Muscle of leg (tissue), 16 donors: ENCODE measurements around the gene TDP1. TPM values are rescaled to one million over a fixed set of nuclear protein-coding genes. Genes with fewer than 3 reads are reported as not detected.
A peak's percentile ranks its signal among the peaks of the same experiment; 100 is the strongest.

Experiments
- DNase-seq: peaks from one replicate; pipeline ENCODE4 v3.0.0; 2013
- H3K27ac ChIP-seq: one replicate; pipeline ENCODE4 v1.5.1; 2013; ENCODE audit warnings: mild to moderate bottlenecking, low read length, control low read depth
- H3K27me3 ChIP-seq: one replicate; pipeline ENCODE4 v1.6.1; 2013; ENCODE audit warnings: low read length; ENCODE audit not compliant: control insufficient read depth, insufficient read depth
- H3K36me3 ChIP-seq: one replicate; pipeline ENCODE4 v1.6.1; 2013; ENCODE audit warnings: low read length; ENCODE audit not compliant: control insufficient read depth, insufficient read depth
- H3K4me1 ChIP-seq: one replicate; pipeline ENCODE4 v1.6.1; 2013; ENCODE audit warnings: low read length; ENCODE audit not compliant: control insufficient read depth, insufficient read depth
- H3K4me3 ChIP-seq: one replicate; pipeline ENCODE4 v1.5.1; 2013; ENCODE audit warnings: low read length, control low read depth
- H3K9me3 ChIP-seq: replicated peaks from 2 replicates; pipeline ENCODE4 v1.6.1; 2013; ENCODE audit warnings: low read depth, low read length; ENCODE audit not compliant: control insufficient read depth
- WGBS: methylation state at CpG from one replicate; pipeline ENCODE4 v1.1.5; 2013; ENCODE audit warnings: missing lambda C conversion rate; ENCODE audit not compliant: insufficient coverage; 5-methylcytosine and 5-hydroxymethylcytosine counted together
- long read RNA-seq, 11 donors: transcript quantifications; one replicate each; lab custom pipeline, GENCODE V29; 2026
- polyA plus RNA-seq, 8 donors: library from polyadenylated mRNA; unstranded; fragments of 120-200 nt; gene quantifications; one replicate each; pipeline versions ENCODE4 v1.2.1 to v1.2.3, GENCODE V29; 2013; ENCODE audit warnings: inconsistent platforms in 1 of 8, low replicate concordance in 1 of 8; ENCODE audit not compliant: insufficient read length in 8 of 8, insufficient read depth in 1 of 8
- total RNA-seq: library from RNA; stranded (reverse); fragments of 120-200 nt; gene quantifications from one replicate; pipeline ENCODE4 v1.2.4, GENCODE V29; 2013

Gene TDP1
- total RNA-seq, result 12.9 TPM
- polyA plus RNA-seq, result 10 to 100 TPM in 5 of 8 donors, 1 to 10 TPM in 3; 9.4 to 13.1 (median 10.3) TPM
- long read RNA-seq, donor 1, result 0 reads
- long read RNA-seq, donor 2, result 0 reads
- long read RNA-seq, donor 3, partial matches to known transcripts, result 5 of 6 reads
- long read RNA-seq, donor 3, other reads (novel, unspliced or antisense), result 0 of 6 reads
- long read RNA-seq, donor 4, partial matches to known transcripts, result 0 of 2 reads
- long read RNA-seq, donor 4, other reads (novel, unspliced or antisense), result 0 of 2 reads
- long read RNA-seq, donor 5, partial matches to known transcripts, result 0 of 2 reads
- long read RNA-seq, donor 5, other reads (novel, unspliced or antisense), result 0 of 2 reads
- long read RNA-seq, donor 6, partial matches to known transcripts, result 0 of 1 reads
- long read RNA-seq, donor 6, other reads (novel, unspliced or antisense), result 0 of 1 reads
- long read RNA-seq, donor 7, partial matches to known transcripts, result 0 of 1 reads
- long read RNA-seq, donor 7, other reads (novel, unspliced or antisense), result 0 of 1 reads
- long read RNA-seq, donor 8, result 0 reads
- long read RNA-seq, donor 9, result 0 reads
- long read RNA-seq, donor 10, partial matches to known transcripts, result 0 of 1 reads
- long read RNA-seq, donor 10, other reads (novel, unspliced or antisense), result 0 of 1 reads
- long read RNA-seq, donor 11, partial matches to known transcripts, result 0 of 1 reads
- long read RNA-seq, donor 11, other reads (novel, unspliced or antisense), result 0 of 1 reads

GRCh38 chr14:89955745-89956660 lies at the start of gene TDP1:
Gene TDP1, plus strand, starts transcription at chr14:89955927. Its CDS starts 7,188 bp downstream, at chr14:89963115.
- Histone ChIP-seq H3K27ac (peak within 1 kb of the TSS; percentile 96), H3K4me1 (peaks cover 14% of the 10 kb centered on the region), H3K9me3 (no peaks in the 10 kb centered on the region), H3K4me3 (peak within 1 kb of the TSS; percentile 77), H3K27me3 (no peaks in the 10 kb centered on the region), H3K36me3 (peaks cover 22% of the 10 kb centered on the region)
- DNase-seq, result peak; percentile 99
- under 1% methylated on average over 84 of the region's 84 CpGs for WGBS

- no peaks in the 10 kb centered on the region for H3K27me3 ChIP-seq
- no peak overlapping the region for H3K27ac ChIP-seq
- no peak overlapping the region for H3K4me3 ChIP-seq
- no peaks in the 10 kb centered on the region for H3K9me3 ChIP-seq
- no peaks in the 10 kb centered on the region for H3K36me3 ChIP-seq
- peaks cover 2% of the 10 kb centered on the region for H3K4me1 ChIP-seq
- DNase-seq, result no peak
These were observed 49.7 kb upstream of the TDP1 start for GRCh38 chr14:89906000-89906399.

- DNase-seq, result no peak
- Histone ChIP-seq H3K4me3 (no peak overlapping the region), H3K9me3 (no peaks in the 10 kb centered on the region), H3K36me3 (no peaks in the 10 kb centered on the region), H3K27ac (no peak overlapping the region), H3K27me3 (no peaks in the 10 kb centered on the region), H3K4me1 (peaks cover 12% of the 10 kb centered on the region)
- WGBS, result 92% methylated on average over 2 of the region's 4 CpGs
These were observed 48.1 kb upstream of the TDP1 start for GRCh38 chr14:89907655-89908054.

GRCh38 chr14:89908712-89909450 lies 46.8 kb upstream of the TDP1 start:
- Histone ChIP-seq H3K4me1 (peaks cover 17% of the 10 kb centered on the region), H3K4me3 (no peak overlapping the region), H3K27ac (no peak overlapping the region), H3K36me3 (no peaks in the 10 kb centered on the region), H3K9me3 (no peaks in the 10 kb centered on the region), H3K27me3 (no peaks in the 10 kb centered on the region)
- WGBS, result 82% methylated on average over 8 of the region's 9 CpGs
- DNase-seq, result no peak

GRCh38 chr14:89909586-89909985 lies 46.1 kb upstream of the TDP1 start:
- peaks cover 17% of the 10 kb centered on the region for H3K4me1 ChIP-seq
- no peak for DNase-seq
- H3K27me3 ChIP-seq, result no peaks in the 10 kb centered on the region
- WGBS, result 82% methylated on average over 5 of the region's 9 CpGs
- H3K9me3 ChIP-seq, result no peaks in the 10 kb centered on the region
- no peaks in the 10 kb centered on the region for H3K36me3 ChIP-seq
- H3K4me3 ChIP-seq, result no peak overlapping the region
- no peak overlapping the region for H3K27ac ChIP-seq

- WGBS, result no CpG with 5 or more reads among the region's 5 CpGs
- Histone ChIP-seq H3K36me3 (no peaks in the 10 kb centered on the region), H3K4me1 (peaks cover 17% of the 10 kb centered on the region), H3K27me3 (no peaks in the 10 kb centered on the region), H3K9me3 (no peaks in the 10 kb centered on the region), H3K27ac (peak overlapping the region; percentile 87), H3K4me3 (no peak overlapping the region)
- DNase-seq, result no peak
These were observed 45.1 kb upstream of the TDP1 start for GRCh38 chr14:89910691-89911009.

- Histone ChIP-seq H3K27me3 (no peaks in the 10 kb centered on the region), H3K27ac (peak overlapping the region; percentile 87), H3K4me1 (peaks cover 17% of the 10 kb centered on the region), H3K36me3 (no peaks in the 10 kb centered on the region), H3K9me3 (no peaks in the 10 kb centered on the region), H3K4me3 (no peak overlapping the region)
- peak; percentile 74 for DNase-seq
- WGBS, result 48% methylated on average over 5 of the region's 11 CpGs
These were observed 44.5 kb upstream of the TDP1 start for GRCh38 chr14:89911010-89911919.

GRCh38 chr14:89912221-89912620 lies 43.5 kb upstream of the TDP1 start:
- H3K9me3 ChIP-seq, result no peaks in the 10 kb centered on the region
- H3K36me3 ChIP-seq, result no peaks in the 10 kb centered on the region
- peak; percentile 34 for DNase-seq
- peak overlapping the region; percentile 87 for H3K27ac ChIP-seq
- H3K27me3 ChIP-seq, result no peaks in the 10 kb centered on the region
- H3K4me3 ChIP-seq, result no peak overlapping the region
- WGBS, result no CpG with 5 or more reads among the region's 2 CpGs
- peaks cover 17% of the 10 kb centered on the region for H3K4me1 ChIP-seq
